GM19455 (cell line): ENCODE results near the gene NAALAD2.
"Not testable (repeated sequence)": the region's sequence is repeated elsewhere in the genome, so short reads cannot be mapped to it uniquely, and the experiment has no call there.

Source experiments
- ATAC-seq: cut with Tn5 transposase; IDR thresholded peaks from one replicate; pipeline ENCODE4 v1.9.1; 2021; ENCODE audit not compliant: unreplicated experiment

Gene NAALAD2

GRCh38 chr11:90134478-90135003 is at the start of gene NAALAD2:
Gene NAALAD2 (plus strand): TSS chr11:90134663. CDS start chr11:90134759, 96 bp downstream.
- no peak for ATAC-seq

- ATAC-seq, result not testable (repeated sequence)
Observed at GRCh38 chr11:90085650-90086049, 48.8 kb upstream of the NAALAD2 start, which contains the start of gene UBTFL1. Gene UBTFL1 (plus strand): TSS chr11:90085950. CDS start chr11:90085950, 0 bp downstream.

- not testable (repeated sequence) for ATAC-seq
Observed at GRCh38 chr11:90088731-90089130, 45.7 kb upstream of the NAALAD2 start.

DNA sequence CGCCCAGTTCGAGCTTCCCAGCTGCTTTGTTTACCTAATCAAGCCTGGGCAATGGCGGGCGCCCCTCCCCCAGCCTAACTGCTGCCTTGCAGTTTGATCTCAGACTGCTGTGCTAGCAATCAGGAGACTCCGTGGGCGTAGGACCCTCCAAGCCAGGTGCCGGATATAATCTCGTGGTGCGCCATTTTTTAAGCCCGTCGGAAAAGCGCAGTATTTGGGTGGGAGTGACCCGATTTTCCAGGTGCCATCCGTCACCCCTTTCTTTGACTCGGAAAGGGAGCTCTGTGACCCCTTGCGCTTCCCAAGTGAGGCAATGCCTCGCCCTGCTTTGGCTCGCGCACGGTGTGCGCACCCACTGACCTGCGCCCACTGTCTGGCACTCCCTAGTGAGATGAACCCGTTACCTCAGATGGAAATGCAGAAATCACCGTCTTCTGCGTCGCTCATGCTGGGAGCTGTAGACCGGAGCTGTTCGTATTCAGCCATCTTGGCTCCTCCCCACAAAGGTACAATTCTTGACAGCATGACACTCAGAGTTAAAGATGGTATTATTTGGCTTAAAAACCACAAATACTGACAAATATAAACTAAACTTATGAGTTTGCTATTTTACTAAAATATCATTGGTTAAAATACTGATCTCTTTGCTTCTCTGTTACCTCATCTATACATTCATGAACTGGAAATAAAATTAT is 39.1 kb upstream of the NAALAD2 start:
- not testable (repeated sequence) for ATAC-seq

DNA sequence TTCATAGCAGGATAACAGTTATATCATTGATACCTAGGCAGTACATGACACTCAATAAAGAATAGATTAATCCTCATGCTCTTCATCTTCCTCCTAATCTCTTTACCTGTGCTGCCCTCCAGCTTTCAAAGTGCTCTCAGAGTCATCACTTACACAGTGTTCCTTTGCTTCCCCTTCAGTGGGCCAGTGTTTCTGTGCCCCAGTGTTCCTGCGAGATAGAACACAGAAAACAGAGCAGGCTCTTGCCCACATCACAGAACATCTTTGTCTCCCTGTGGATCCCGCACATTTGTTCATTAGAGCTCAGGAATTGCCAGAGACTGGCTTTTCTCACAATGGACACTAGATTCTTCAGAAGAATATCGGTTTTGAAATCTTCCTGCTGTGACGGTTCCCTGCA is 36.2 kb upstream of the NAALAD2 start:
- ATAC-seq, result not testable (repeated sequence)

DNA sequence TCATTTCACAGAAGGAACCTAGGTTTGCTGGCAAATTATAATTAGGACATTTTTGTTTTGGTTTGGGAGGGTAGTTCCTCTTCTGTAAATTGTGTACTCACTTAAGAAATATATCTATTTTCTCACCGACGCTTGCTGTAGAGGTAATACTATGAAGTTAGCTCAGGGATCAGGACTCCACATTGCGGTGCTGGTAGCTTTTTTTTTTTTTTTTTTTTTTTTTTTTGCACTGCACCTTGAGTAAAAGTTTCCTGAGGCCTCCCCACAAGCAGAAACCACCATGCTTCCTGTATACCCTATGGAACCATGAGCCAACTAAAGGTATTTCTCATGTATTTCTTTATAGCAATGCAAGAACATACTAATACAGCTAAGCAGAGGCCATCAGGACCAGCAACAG is 34.0 kb upstream of the NAALAD2 start:
- no peak for ATAC-seq

- ATAC-seq, result no peak
Observed at GRCh38 chr11:90113541-90113940, 20.9 kb upstream of the NAALAD2 start.

DNA sequence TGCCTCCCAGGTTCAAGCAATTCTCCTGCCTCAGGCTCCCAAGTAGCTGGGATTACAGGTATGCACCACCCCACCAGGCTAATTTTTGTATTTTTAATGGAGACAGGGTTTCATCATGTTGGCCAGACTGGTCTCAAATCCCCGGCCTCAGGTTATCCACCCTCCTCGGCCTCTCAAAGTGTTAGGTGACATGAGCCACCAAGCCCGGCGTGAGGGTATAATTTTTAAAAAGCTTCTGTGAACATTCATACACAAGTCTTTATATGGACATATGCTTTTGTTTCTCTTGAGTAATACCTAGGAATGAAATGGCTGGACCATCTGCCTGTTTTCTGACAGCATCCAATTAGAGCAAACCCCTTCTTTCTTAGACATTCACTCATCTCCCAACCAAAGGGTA is 14.3 kb upstream of the NAALAD2 start:
- no peak for ATAC-seq

- ATAC-seq, result no peak
Observed at GRCh38 chr11:90124371-90124770, 10.1 kb upstream of the NAALAD2 start.

GRCh38 chr11:90124946-90125345 is 9.5 kb upstream of the NAALAD2 start:
- no peak for ATAC-seq

DNA sequence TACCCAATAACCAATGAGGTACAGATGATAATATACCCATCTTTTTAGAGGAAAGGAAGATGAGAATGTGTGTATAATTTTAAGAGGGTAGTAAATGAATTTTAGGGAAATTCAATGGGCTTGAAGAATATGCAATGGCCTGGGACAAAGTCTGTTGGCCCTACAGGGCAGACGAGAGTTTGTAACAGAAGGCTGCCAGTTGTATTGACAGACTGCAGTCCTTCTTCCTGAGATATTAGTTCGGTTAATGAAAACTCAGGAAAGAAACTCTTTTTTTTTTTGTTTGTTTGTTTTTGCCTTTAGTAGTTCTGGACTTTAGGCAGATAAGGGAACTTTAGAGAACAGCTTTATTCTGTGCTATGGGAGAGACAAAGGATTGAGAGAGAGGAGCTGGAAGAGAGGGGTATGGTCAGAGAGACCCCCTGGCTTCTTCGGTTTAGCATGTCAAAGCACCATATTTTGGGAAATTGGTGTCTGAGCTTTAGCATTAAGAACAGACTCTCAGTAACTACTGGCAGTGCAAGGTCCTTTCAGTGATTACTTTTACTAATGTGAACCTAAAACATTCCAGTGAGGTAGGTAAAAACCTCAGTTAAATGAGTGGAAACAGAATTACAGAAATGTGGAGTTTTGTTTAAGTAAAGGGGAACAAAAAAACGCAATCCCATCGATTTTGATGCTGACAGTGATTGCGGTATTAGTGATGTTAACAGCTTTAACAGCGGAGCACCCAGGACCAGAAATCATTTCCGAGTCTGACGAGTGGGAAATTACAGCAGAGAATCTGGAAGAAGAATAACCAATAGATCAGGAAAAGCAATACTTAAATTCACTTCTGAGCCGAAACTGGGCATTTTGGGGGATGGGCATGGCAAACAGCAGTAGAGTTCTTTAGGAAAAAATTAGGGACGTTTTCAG is 644 bp upstream of the NAALAD2 start:
- no peak for ATAC-seq

GRCh38 chr11:90135016-90135415 is 553 bp downstream of the NAALAD2 start:
- ATAC-seq, result no peak

- no peak for ATAC-seq
Observed at GRCh38 chr11:90148900-90149299, 14.4 kb downstream of the NAALAD2 start.

GRCh38 chr11:90166982-90167573 is 32.6 kb downstream of the NAALAD2 start:
- ATAC-seq, result not testable (repeated sequence)

DNA sequence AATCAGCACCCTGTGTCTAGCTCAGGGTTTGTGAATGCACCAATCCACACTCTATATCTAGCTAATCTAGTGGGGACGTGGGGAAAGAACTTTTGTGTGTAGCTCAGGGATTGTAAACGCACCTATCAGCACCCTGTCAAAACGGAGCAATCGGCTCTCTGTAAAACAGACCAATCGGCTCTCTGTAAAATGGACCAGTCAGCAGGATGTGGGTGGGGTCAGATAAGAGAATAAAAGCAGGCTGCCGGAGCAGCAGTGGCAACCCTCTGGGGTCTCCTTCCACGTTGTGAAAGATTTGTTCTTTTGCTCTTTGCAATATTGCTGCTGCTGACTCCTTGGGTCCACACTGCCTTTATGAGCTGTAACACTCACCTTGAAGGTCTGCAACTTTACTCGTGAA is 33.2 kb downstream of the NAALAD2 start:
- ATAC-seq, result not testable (repeated sequence)

- no peak for ATAC-seq
Observed at GRCh38 chr11:90168571-90168970, 34.1 kb downstream of the NAALAD2 start.

DNA sequence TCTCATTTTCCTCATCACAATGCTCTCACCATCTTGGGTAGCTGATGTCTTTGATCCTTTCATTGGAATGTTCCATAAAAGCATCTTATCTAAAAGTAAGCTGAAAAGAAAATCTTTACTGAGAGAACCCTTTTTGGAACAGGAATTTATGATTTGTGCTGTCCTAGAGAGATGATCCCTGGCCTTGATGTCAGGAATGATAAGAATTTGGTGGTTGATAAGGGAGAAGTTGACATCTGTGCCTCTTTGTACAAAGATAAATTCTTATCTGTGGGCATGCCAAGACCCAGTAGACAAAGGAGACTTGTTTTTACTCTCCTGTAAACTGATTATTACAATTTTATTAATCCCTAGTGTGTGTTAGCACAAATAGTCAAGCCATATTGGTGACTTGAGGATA is 36.9 kb downstream of the NAALAD2 start:
- no peak for ATAC-seq

GRCh38 chr11:90176069-90176468 is 41.6 kb downstream of the NAALAD2 start:
- no peak for ATAC-seq

GRCh38 chr11:90178751-90179150 is 44.3 kb downstream of the NAALAD2 start:
- ATAC-seq, result no peak

GRCh38 chr11:90179923-90180322 is 45.5 kb downstream of the NAALAD2 start:
- ATAC-seq, result no peak

- no peak for ATAC-seq
Observed at GRCh38 chr11:90187839-90188238, 53.4 kb downstream of the NAALAD2 start.
